Astrocyte (in vitro differentiated cells and primary cell): ENCODE data around the gene BTLA. TPM values are rescaled to one million over a fixed set of nuclear protein-coding genes. Genes with fewer than 3 reads are reported as not detected.

Experiments used
- DNase-seq: peaks from one replicate; pipeline ENCODE4 v3.0.0-alpha.2; 2010; ENCODE audit warnings: low read depth
- FAIRE-seq: peaks from 2 replicates; lab custom pipeline; 2011; peaks lifted over from hg19 to GRCh38; lab: Jason Lieb, UNC
- H2AFZ ChIP-seq: 2 replicates; pipeline ENCODE4 v1.6.0; 2012; ENCODE audit warnings: low read depth, low read length, inconsistent platforms
- H3K27ac ChIP-seq: 2 replicates; pipeline ENCODE4 v1.5.1; 2011; ENCODE audit warnings: low read depth, low read length, inconsistent platforms
- H3K27me3 ChIP-seq: 2 replicates; pipeline ENCODE4 v1.6.0; 2011; ENCODE audit warnings: low read length, inconsistent platforms; ENCODE audit not compliant: insufficient read depth
- H3K36me3 ChIP-seq: 2 replicates; pipeline ENCODE4 v1.5.1; 2011; ENCODE audit warnings: low read length, inconsistent platforms; ENCODE audit not compliant: insufficient read depth
- H3K4me1 ChIP-seq: 2 replicates; pipeline ENCODE4 v1.5.1; 2011; ENCODE audit warnings: low read length, inconsistent platforms; ENCODE audit not compliant: insufficient read depth
- H3K4me2 ChIP-seq: 2 replicates; pipeline ENCODE4 v1.6.0; 2012; ENCODE audit warnings: low read length, inconsistent platforms
- H3K4me3 ChIP-seq: 2 replicates; pipeline ENCODE4 v1.5.1; 2011; ENCODE audit warnings: low read depth, mild to moderate bottlenecking, low read length, inconsistent platforms; ENCODE audit not compliant: insufficient read depth
- H3K79me2 ChIP-seq: 2 replicates; pipeline ENCODE4 v1.6.0; 2012; ENCODE audit warnings: mild to moderate bottlenecking, low read length, inconsistent platforms; ENCODE audit not compliant: insufficient read depth
- H3K9ac ChIP-seq: 2 replicates; pipeline ENCODE4 v1.6.0; 2012; ENCODE audit warnings: mild to moderate bottlenecking, low read length, inconsistent platforms
- H3K9me3 ChIP-seq: 2 replicates; pipeline ENCODE4 v1.5.1; 2012; ENCODE audit warnings: low read depth, mild to moderate bottlenecking, low read length, inconsistent platforms; ENCODE audit not compliant: insufficient read depth
- H4K20me1 ChIP-seq: 2 replicates; pipeline ENCODE4 v1.6.0; 2012; ENCODE audit warnings: low read length, inconsistent platforms; ENCODE audit not compliant: insufficient read depth
- H3K27ac Mint-ChIP-seq: one replicate; pipeline ENCODE4 v1.8.0; 2021; ENCODE audit warnings: mild to moderate bottlenecking, mixed read lengths; ENCODE audit not compliant: unreplicated experiment
- H3K27me3 Mint-ChIP-seq: one replicate; pipeline ENCODE4 v1.8.0; 2021; ENCODE audit warnings: low read depth, mixed read lengths; ENCODE audit not compliant: unreplicated experiment
- H3K36me3 Mint-ChIP-seq: one replicate; pipeline ENCODE4 v1.8.0; 2021; ENCODE audit warnings: low read depth, mixed read lengths; ENCODE audit not compliant: unreplicated experiment
- H3K4me1 Mint-ChIP-seq: one replicate; pipeline ENCODE4 v1.8.0; 2021; ENCODE audit warnings: low read depth, mixed read lengths; ENCODE audit not compliant: unreplicated experiment
- H3K4me3 Mint-ChIP-seq: one replicate; pipeline ENCODE4 v1.8.0; 2021; ENCODE audit warnings: mild to moderate bottlenecking, moderate library complexity, mixed read lengths; ENCODE audit not compliant: unreplicated experiment
- H3K9me3 Mint-ChIP-seq: one replicate; pipeline ENCODE4 v1.8.0; 2021; ENCODE audit warnings: mild to moderate bottlenecking, mixed read lengths; ENCODE audit not compliant: unreplicated experiment
- EZH2 ChIP-seq: IDR thresholded peaks from 2 replicates; pipeline ENCODE4 v1.6.1; 2012; ENCODE audit warnings: mild to moderate bottlenecking, low read length, inconsistent platforms; ENCODE audit not compliant: insufficient read depth
- total RNA-seq: library from RNA; stranded (reverse); gene quantifications from 2 replicates; pipeline ENCODE4 v1.2.1, GENCODE V29; 2021
- TF ChIP-seq, protein P1 (sequence below): IDR thresholded peaks from 2 replicates; pipeline ENCODE4 v1.5.1; 2011; ENCODE audit warnings: low read depth, mild to moderate bottlenecking, inconsistent platforms, low read length, moderate library complexity; ENCODE audit not compliant: insufficient read depth

Gene BTLA
- total RNA-seq, 1 donor from 2014 or later = not detected

- Mint-ChIP-seq H3K27me3 (no peaks in the 10 kb centered on the region), H3K36me3 (no peaks in the 10 kb centered on the region), H3K9me3 (no peaks in the 10 kb centered on the region), H3K4me1 (peaks cover 9% of the 10 kb centered on the region), H3K4me3 (no peak overlapping the region), H3K27ac (no peak overlapping the region)
- Histone ChIP-seq H3K4me2 (no peak overlapping the region), H3K4me1 (no peaks in the 10 kb centered on the region), H2AFZ (no peak overlapping the region), H3K79me2 (no peaks in the 10 kb centered on the region), H3K27ac (no peak overlapping the region), H3K9ac (no peak overlapping the region), H3K27me3 (peaks cover 1% of the 10 kb centered on the region), H3K36me3 (no peaks in the 10 kb centered on the region), H3K9me3 (no peaks in the 10 kb centered on the region), H3K4me3 (no peak overlapping the region), H4K20me1 (no peaks in the 10 kb centered on the region)
- DNase-seq (no peak), FAIRE-seq (no peak)
- TF ChIP-seq, protein P1, sequence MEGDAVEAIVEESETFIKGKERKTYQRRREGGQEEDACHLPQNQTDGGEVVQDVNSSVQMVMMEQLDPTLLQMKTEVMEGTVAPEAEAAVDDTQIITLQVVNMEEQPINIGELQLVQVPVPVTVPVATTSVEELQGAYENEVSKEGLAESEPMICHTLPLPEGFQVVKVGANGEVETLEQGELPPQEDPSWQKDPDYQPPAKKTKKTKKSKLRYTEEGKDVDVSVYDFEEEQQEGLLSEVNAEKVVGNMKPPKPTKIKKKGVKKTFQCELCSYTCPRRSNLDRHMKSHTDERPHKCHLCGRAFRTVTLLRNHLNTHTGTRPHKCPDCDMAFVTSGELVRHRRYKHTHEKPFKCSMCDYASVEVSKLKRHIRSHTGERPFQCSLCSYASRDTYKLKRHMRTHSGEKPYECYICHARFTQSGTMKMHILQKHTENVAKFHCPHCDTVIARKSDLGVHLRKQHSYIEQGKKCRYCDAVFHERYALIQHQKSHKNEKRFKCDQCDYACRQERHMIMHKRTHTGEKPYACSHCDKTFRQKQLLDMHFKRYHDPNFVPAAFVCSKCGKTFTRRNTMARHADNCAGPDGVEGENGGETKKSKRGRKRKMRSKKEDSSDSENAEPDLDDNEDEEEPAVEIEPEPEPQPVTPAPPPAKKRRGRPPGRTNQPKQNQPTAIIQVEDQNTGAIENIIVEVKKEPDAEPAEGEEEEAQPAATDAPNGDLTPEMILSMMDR = no peak
- TF ChIP-seq EZH2 = no peak
Measured at GRCh38 chr3:112460519-112461195, 38.6 kb downstream of the BTLA start.

DNA sequence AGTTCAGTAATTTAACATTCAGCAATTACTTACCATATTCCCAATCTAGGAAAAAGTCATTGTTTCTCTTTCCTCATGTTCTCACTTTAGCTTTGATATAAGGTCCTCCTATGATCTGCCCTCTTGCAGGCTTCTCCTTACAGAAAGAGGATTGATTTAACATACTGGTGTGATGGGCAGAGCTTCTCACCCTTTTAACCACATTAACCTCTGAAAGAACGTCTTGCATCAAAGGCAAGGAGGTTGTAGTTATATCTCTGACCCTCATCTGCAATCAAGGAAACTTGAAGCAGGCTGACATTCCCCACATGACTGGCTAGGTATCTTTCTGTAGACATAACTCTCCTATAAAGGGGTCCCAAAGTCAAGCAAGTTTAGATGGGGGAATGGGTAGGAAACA lies 39.5 kb downstream of the BTLA start:
- no peaks in the 10 kb centered on the region for H4K20me1 ChIP-seq
- FAIRE-seq (no peak), DNase-seq (no peak)
- H3K27me3 ChIP-seq = peaks cover 3% of the 10 kb centered on the region
- H2AFZ ChIP-seq = no peak overlapping the region
- no peak overlapping the region for H3K9ac ChIP-seq
- H3K9me3 ChIP-seq = no peaks in the 10 kb centered on the region
- Mint-ChIP-seq H3K9me3 (no peaks in the 10 kb centered on the region), H3K4me1 (peaks cover 6% of the 10 kb centered on the region), H3K36me3 (no peaks in the 10 kb centered on the region), H3K4me3 (no peak overlapping the region), H3K27me3 (peaks cover 2% of the 10 kb centered on the region), H3K27ac (no peak overlapping the region)
- H3K4me1 ChIP-seq = no peaks in the 10 kb centered on the region
- TF ChIP-seq, protein P1 = no peak
- no peak for TF ChIP-seq EZH2
- H3K79me2 ChIP-seq = no peaks in the 10 kb centered on the region
- no peaks in the 10 kb centered on the region for H3K36me3 ChIP-seq
- no peak overlapping the region for H3K4me2 ChIP-seq
- no peak overlapping the region for H3K4me3 ChIP-seq
- H3K27ac ChIP-seq = no peak overlapping the region

DNA sequence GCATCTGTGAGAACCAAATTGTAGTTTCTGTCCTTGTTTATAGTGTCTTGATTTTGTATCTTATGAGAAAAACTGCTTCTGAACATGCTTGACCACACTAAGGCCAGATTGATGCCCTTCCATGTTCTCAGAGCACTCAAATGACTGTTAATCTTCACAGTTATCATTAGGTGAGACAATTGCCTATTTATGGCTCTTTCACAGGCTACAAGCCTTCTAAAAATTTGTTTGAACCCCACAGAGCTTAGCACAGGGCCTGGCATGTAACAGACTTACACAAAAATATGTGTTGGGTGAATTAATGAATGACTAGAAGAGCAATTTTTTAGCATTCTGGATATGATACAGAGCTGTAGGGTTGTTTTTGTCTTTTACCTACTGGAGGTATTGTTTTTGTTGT lies 43.1 kb downstream of the BTLA start:
- Histone ChIP-seq H3K4me3 (no peak overlapping the region), H3K4me2 (no peak overlapping the region), H3K27ac (no peak overlapping the region), H4K20me1 (no peaks in the 10 kb centered on the region), H3K36me3 (no peaks in the 10 kb centered on the region), H3K79me2 (no peaks in the 10 kb centered on the region), H3K9me3 (no peaks in the 10 kb centered on the region), H3K9ac (no peak overlapping the region), H3K4me1 (no peaks in the 10 kb centered on the region), H3K27me3 (peaks cover 3% of the 10 kb centered on the region), H2AFZ (no peak overlapping the region)
- Mint-ChIP-seq H3K4me3 (no peak overlapping the region), H3K27me3 (peaks cover 2% of the 10 kb centered on the region), H3K4me1 (no peaks in the 10 kb centered on the region), H3K27ac (no peak overlapping the region), H3K36me3 (no peaks in the 10 kb centered on the region), H3K9me3 (no peaks in the 10 kb centered on the region)
- no peak for TF ChIP-seq EZH2
- TF ChIP-seq, protein P1 = no peak
- DNase-seq (no peak), FAIRE-seq (no peak)
